Measurements from ENCODE around the gene ASB4. TPM values are rescaled to one million over a fixed set of nuclear protein-coding genes. Genes with fewer than 3 reads are reported as not detected.

Gene ASB4
- total RNA-seq, 4 donors from 2014 or later: 1.3 TPM; not detected in 3

- Histone ChIP-seq H3K4me1 (peaks cover 0 to 23% (median 5%) of the 10 kb centered on the region in 4 donors), H3K4me3 (no peak overlapping the region), H3K27me3 (no peaks in the 10 kb centered on the region), H3K27ac (peak overlapping the region in 2 of 4 donors; percentile 43 to 63), H3K36me3 (no peaks in the 10 kb centered on the region), H3K9me3 (no peaks in the 10 kb centered on the region)
- no peak for DNase-seq
- TF ChIP-seq POLR2A (IDR thresholded peaks at IDR 0.05): no peak
- TF ChIP-seq, protein P1, sequence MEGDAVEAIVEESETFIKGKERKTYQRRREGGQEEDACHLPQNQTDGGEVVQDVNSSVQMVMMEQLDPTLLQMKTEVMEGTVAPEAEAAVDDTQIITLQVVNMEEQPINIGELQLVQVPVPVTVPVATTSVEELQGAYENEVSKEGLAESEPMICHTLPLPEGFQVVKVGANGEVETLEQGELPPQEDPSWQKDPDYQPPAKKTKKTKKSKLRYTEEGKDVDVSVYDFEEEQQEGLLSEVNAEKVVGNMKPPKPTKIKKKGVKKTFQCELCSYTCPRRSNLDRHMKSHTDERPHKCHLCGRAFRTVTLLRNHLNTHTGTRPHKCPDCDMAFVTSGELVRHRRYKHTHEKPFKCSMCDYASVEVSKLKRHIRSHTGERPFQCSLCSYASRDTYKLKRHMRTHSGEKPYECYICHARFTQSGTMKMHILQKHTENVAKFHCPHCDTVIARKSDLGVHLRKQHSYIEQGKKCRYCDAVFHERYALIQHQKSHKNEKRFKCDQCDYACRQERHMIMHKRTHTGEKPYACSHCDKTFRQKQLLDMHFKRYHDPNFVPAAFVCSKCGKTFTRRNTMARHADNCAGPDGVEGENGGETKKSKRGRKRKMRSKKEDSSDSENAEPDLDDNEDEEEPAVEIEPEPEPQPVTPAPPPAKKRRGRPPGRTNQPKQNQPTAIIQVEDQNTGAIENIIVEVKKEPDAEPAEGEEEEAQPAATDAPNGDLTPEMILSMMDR (IDR thresholded peaks at IDR 0.05): no peak
Observed at GRCh38 chr7:95553939-95554338, 68.2 kb downstream of the ASB4 start.

DNA sequence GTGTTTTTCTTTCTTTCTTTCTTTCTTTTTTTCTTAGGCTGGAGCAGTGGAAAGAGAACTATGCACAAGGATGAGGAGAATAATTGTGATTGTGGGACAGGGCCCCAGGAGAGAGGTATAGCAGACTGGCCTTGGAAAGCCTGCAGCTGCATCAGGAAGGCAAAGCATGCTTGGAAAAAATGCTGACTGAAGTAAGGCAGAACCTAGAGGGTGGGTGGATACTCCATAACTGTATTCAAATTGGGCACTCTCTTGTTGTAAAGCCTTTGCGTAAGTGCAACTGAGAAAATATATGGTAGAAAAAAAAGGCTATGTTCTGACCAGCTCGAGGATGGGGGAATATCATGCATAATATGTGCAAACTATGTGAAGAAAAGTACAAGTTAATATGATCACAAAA, 71.0 kb downstream of the ASB4 start:
- no peak for DNase-seq
- Histone ChIP-seq H3K9me3 (no peaks in the 10 kb centered on the region), H3K4me3 (no peak overlapping the region), H3K27ac (no peak overlapping the region), H3K36me3 (no peaks in the 10 kb centered on the region), H3K4me1 (no peaks in the 10 kb centered on the region), H3K27me3 (no peaks in the 10 kb centered on the region)
- TF ChIP-seq, protein P1 (IDR thresholded peaks at IDR 0.05): no peak
- no peak for TF ChIP-seq POLR2A (IDR thresholded peaks at IDR 0.05)

DNA sequence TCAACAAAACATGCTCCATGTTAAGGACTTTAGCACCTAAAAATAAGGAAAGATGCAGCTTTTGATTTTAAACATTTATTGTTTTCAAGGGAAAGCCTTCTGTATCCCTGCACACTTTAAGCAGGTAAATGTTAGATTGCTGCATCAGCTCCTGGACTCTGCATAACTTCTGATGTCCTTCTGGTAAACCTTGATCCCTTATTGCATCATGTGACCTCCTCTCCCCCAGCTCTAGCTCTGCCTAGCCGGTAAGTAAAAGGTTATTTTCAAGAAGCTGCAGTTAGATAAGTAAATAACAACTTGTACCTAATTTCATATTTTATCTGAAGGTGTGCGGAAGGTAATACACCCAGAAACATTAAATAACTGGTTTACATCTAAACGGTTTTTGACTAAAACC, 73.1 kb downstream of the ASB4 start:
- Histone ChIP-seq H3K27ac (peak overlapping the region in 1 of 4 donors; percentile 18), H3K27me3 (no peaks in the 10 kb centered on the region), H3K4me3 (no peak overlapping the region), H3K9me3 (no peaks in the 10 kb centered on the region), H3K36me3 (no peaks in the 10 kb centered on the region), H3K4me1 (no peaks in the 10 kb centered on the region)
- TF ChIP-seq POLR2A (IDR thresholded peaks at IDR 0.05): no peak
- TF ChIP-seq, protein P1 (IDR thresholded peaks at IDR 0.05): no peak
- no peak for DNase-seq

GRCh38 chr7:95560674-95561073, 74.9 kb downstream of the ASB4 start:
- DNase-seq: no peak
- H3K4me3 ChIP-seq: no peak overlapping the region
- no peaks in the 10 kb centered on the region for H3K36me3 ChIP-seq
- H3K27me3 ChIP-seq: no peaks in the 10 kb centered on the region
- no peak for TF ChIP-seq POLR2A (IDR thresholded peaks at IDR 0.05)
- TF ChIP-seq, protein P1 (IDR thresholded peaks at IDR 0.05): no peak
- no peaks in the 10 kb centered on the region for H3K4me1 ChIP-seq
- no peak overlapping the region for H3K27ac ChIP-seq
- no peaks in the 10 kb centered on the region for H3K9me3 ChIP-seq

DNA sequence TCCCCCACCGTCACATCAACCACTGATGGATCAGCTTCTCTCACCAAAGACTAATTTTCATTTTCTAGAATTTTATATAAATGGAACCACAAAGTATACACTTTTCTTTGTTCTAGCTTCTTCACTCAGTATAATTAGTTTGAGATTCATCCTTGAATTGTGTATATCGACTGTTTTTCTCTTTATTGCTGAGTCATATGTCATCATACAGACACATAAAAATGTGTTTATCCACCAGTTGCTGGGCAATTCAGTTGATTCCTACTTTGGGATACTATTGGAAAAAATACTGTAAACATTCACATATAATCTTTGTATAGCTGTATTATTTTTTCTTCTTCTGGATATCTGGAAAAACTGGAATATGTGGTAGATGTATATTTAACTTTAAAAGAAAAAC, 84.0 kb downstream of the ASB4 start:
- no peaks in the 10 kb centered on the region for H3K36me3 ChIP-seq
- H3K4me1 ChIP-seq: no peaks in the 10 kb centered on the region
- no peak overlapping the region for H3K27ac ChIP-seq
- no peak for TF ChIP-seq POLR2A (IDR thresholded peaks at IDR 0.05)
- TF ChIP-seq, protein P1 (IDR thresholded peaks at IDR 0.05): no peak
- no peak overlapping the region for H3K4me3 ChIP-seq
- H3K27me3 ChIP-seq: no peaks in the 10 kb centered on the region
- no peak for DNase-seq
- H3K9me3 ChIP-seq: no peaks in the 10 kb centered on the region

DNA sequence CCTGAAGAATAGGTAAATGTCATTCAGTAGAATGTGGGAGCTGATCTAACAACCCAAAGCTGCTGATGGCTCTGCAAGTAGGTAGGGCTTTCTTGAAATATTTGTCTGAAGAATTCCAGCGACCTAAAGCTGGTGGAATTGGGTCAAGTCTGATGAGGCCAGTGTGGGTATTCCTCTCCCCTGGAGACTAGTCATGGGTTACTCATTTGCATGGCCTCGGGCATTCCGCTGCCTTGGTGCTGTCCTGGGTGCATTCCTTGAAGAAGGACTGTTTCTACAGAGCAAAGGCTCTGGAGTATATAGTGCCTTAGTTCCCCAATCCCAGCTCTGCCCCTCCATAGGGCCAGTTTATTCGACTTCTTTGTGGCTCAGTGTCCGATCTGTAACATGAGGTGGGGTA, 91.4 kb downstream of the ASB4 start:
- no peak overlapping the region for H3K27ac ChIP-seq
- H3K4me3 ChIP-seq: no peak overlapping the region
- H3K36me3 ChIP-seq: no peaks in the 10 kb centered on the region
- TF ChIP-seq, protein P1 (IDR thresholded peaks at IDR 0.05): no peak
- no peak for TF ChIP-seq POLR2A (IDR thresholded peaks at IDR 0.05)
- DNase-seq: no peak
- no peaks in the 10 kb centered on the region for H3K9me3 ChIP-seq
- no peaks in the 10 kb centered on the region for H3K4me1 ChIP-seq
- no peaks in the 10 kb centered on the region for H3K27me3 ChIP-seq
